ENCODE results near the gene XPNPEP1. TPM values are rescaled to one million over a fixed set of nuclear protein-coding genes. Genes with fewer than 3 reads are reported as not detected.

Gene XPNPEP1
- total and polyA plus RNA-seq, 8 donors, result 49.0 to 93.6 (median 80.5) TPM

- no peaks in the 10 kb centered on the region for H3K36me3 ChIP-seq
- ATAC-seq, result no peak
- TF ChIP-seq, protein P1, sequence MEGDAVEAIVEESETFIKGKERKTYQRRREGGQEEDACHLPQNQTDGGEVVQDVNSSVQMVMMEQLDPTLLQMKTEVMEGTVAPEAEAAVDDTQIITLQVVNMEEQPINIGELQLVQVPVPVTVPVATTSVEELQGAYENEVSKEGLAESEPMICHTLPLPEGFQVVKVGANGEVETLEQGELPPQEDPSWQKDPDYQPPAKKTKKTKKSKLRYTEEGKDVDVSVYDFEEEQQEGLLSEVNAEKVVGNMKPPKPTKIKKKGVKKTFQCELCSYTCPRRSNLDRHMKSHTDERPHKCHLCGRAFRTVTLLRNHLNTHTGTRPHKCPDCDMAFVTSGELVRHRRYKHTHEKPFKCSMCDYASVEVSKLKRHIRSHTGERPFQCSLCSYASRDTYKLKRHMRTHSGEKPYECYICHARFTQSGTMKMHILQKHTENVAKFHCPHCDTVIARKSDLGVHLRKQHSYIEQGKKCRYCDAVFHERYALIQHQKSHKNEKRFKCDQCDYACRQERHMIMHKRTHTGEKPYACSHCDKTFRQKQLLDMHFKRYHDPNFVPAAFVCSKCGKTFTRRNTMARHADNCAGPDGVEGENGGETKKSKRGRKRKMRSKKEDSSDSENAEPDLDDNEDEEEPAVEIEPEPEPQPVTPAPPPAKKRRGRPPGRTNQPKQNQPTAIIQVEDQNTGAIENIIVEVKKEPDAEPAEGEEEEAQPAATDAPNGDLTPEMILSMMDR (IDR thresholded peaks at IDR 0.05), result no peak
- DNase-seq, result no peak
- H3K9me3 ChIP-seq, result no peaks in the 10 kb centered on the region
- intact Hi-C loops (cut with DNase I), result no loop called here
- H3K4me3 ChIP-seq, result no peak overlapping the region
- H3K4me1 ChIP-seq, result no peaks in the 10 kb centered on the region
- H3K27ac ChIP-seq, result no peak overlapping the region
- H3K27me3 ChIP-seq, result no peaks in the 10 kb centered on the region
These were observed 103.5 kb downstream of the XPNPEP1 start for GRCh38 chr10:109819807-109820206.

Other genes with a start within 250 kb of the XPNPEP1 start
- 10 to 100 TPM; 62.0 to 77.6 TPM for gene ADD3, start 84.5 kb upstream of the XPNPEP1 start, total RNA-seq
- 100 to 1,000 TPM; 291 to 362 (median 333) TPM for gene ADD3, start 84.5 kb upstream of the XPNPEP1 start, polyA plus RNA-seq (ENCODE audit: insufficient read length in 6 of 6)